WTC11 (cell line): ENCODE data around the gene MEFV.

Experiments used
- CREM ChIP-seq: sonication (generic); formaldehyde crosslinking; IDR thresholded peaks from 2 replicates; pipeline ENCODE4 v1.8.1; 2022; ENCODE audit warnings: mild to moderate bottlenecking, missing genetic modification reagents, moderate library complexity
- GRHL2 ChIP-seq: fragments of 250-450 bp; sonication (Bioruptor Pico); IDR thresholded peaks from 2 replicates; pipeline ENCODE4 v1.8.0; 2022; ENCODE audit warnings: mild to moderate bottlenecking, moderate library complexity; ENCODE audit not compliant: insufficient replicate concordance, severe bottlenecking
- NR1H2 ChIP-seq: sonication (generic); formaldehyde crosslinking; IDR thresholded peaks from 2 replicates; pipeline ENCODE4 v1.9.0; 2021; ENCODE audit warnings: mild to moderate bottlenecking, moderate library complexity, missing genetic modification reagents
- TEAD1 ChIP-seq: sonication (generic); formaldehyde crosslinking; IDR thresholded peaks from 2 replicates; pipeline ENCODE4 v1.8.0; 2022; ENCODE audit warnings: mild to moderate bottlenecking, missing genetic modification reagents
- TEAD4 ChIP-seq: sonication (generic); formaldehyde crosslinking; IDR thresholded peaks from 2 replicates; pipeline ENCODE4 v1.8.0; 2022; ENCODE audit warnings: mild to moderate bottlenecking, missing genetic modification reagents
- ZNF232 ChIP-seq: sonication (generic); formaldehyde crosslinking; IDR thresholded peaks from 2 replicates; pipeline ENCODE4 v1.8.0; 2022; ENCODE audit warnings: mild to moderate bottlenecking, missing genetic modification reagents
- TF ChIP-seq, protein P1 (sequence below): fragments of 200-600 bp; IDR thresholded peaks from 2 replicates; pipeline ENCODE4 v1.8.0; 2022; ENCODE audit warnings: antibody characterized with exemption
- TF ChIP-seq, protein P2 (sequence below): sonication (generic); formaldehyde crosslinking; IDR thresholded peaks from 2 replicates; pipeline ENCODE4 v1.8.0; 2022; ENCODE audit warnings: mild to moderate bottlenecking, missing genetic modification reagents
- TF ChIP-seq, protein P3 (sequence below): sonication (generic); formaldehyde crosslinking; IDR thresholded peaks from 2 replicates; pipeline ENCODE4 v1.8.0; 2022; ENCODE audit warnings: mild to moderate bottlenecking, missing genetic modification reagents
- TF ChIP-seq, protein P4 (sequence below): sonication (generic); formaldehyde crosslinking; IDR thresholded peaks from 2 replicates; pipeline ENCODE4 v1.8.1; 2023; ENCODE audit warnings: mild to moderate bottlenecking, missing genetic modification reagents

DNA sequence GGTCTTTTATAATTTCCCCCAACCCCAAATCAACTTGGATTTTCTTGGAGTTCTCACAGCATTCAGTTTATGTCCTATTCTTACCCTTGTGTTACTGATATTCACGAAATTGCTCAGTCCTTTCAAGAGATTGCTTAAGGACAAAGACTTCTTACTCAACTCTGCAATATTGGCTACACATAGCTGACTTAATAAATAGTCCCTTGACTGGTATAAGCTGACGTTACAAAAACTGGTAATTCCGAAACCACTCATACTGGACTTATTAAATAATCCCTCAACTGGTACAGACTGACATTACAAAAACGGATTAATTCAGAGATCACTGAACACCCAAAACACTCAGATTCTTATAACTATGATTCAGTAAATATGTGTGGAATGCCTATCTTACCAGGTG lies 47.9 kb upstream of the MEFV start:
- TF ChIP-seq NR1H2 (no peak), TEAD1 (CRISPR knock-in tag) (no peak), TEAD4 (CRISPR knock-in tag) (no peak), CREM (CRISPR knock-in tag) (no peak), GRHL2 (no peak), ZNF232 (CRISPR knock-in tag) (no peak)
- TF ChIP-seq, protein P1, sequence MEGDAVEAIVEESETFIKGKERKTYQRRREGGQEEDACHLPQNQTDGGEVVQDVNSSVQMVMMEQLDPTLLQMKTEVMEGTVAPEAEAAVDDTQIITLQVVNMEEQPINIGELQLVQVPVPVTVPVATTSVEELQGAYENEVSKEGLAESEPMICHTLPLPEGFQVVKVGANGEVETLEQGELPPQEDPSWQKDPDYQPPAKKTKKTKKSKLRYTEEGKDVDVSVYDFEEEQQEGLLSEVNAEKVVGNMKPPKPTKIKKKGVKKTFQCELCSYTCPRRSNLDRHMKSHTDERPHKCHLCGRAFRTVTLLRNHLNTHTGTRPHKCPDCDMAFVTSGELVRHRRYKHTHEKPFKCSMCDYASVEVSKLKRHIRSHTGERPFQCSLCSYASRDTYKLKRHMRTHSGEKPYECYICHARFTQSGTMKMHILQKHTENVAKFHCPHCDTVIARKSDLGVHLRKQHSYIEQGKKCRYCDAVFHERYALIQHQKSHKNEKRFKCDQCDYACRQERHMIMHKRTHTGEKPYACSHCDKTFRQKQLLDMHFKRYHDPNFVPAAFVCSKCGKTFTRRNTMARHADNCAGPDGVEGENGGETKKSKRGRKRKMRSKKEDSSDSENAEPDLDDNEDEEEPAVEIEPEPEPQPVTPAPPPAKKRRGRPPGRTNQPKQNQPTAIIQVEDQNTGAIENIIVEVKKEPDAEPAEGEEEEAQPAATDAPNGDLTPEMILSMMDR = no peak
- TF ChIP-seq, protein P2, sequence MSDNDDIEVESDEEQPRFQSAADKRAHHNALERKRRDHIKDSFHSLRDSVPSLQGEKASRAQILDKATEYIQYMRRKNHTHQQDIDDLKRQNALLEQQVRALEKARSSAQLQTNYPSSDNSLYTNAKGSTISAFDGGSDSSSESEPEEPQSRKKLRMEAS (CRISPR knock-in tag) = no peak
- TF ChIP-seq, protein P3, sequence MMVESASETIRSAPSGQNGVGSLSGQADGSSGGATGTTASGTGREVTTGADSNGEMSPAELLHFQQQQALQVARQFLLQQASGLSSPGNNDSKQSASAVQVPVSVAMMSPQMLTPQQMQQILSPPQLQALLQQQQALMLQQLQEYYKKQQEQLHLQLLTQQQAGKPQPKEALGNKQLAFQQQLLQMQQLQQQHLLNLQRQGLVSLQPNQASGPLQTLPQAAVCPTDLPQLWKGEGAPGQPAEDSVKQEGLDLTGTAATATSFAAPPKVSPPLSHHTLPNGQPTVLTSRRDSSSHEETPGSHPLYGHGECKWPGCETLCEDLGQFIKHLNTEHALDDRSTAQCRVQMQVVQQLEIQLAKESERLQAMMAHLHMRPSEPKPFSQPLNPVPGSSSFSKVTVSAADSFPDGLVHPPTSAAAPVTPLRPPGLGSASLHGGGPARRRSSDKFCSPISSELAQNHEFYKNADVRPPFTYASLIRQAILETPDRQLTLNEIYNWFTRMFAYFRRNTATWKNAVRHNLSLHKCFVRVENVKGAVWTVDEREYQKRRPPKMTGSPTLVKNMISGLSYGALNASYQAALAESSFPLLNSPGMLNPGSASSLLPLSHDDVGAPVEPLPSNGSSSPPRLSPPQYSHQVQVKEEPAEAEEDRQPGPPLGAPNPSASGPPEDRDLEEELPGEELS (CRISPR knock-in tag) = no peak
- TF ChIP-seq, protein P4, sequence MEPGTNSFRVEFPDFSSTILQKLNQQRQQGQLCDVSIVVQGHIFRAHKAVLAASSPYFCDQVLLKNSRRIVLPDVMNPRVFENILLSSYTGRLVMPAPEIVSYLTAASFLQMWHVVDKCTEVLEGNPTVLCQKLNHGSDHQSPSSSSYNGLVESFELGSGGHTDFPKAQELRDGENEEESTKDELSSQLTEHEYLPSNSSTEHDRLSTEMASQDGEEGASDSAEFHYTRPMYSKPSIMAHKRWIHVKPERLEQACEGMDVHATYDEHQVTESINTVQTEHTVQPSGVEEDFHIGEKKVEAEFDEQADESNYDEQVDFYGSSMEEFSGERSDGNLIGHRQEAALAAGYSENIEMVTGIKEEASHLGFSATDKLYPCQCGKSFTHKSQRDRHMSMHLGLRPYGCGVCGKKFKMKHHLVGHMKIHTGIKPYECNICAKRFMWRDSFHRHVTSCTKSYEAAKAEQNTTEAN (CRISPR knock-in tag) = no peak
